SK-MEL-5 (cell line): ENCODE data around the gene CLRN3. TPM values are rescaled to one million over a fixed set of nuclear protein-coding genes. Genes with fewer than 3 reads are reported as not detected.

Source experiments
- DNase-seq: peaks from one replicate; pipeline ENCODE4 v3.0.0-alpha.2; 2016; ENCODE audit warnings: low read depth, low spot score
- in situ Hi-C: cut with HindIII; loops from 2 replicates; pipeline ENCODE4 v1.10.0; 2016; ENCODE audit warnings: low sequenced_read_pairs, high pct_unique_total_duplicates, low pct_unique_long_range_greater_than_20kb
- total RNA-seq: library from RNA; depleted of rRNA; stranded (reverse); fragments of >200 nt; shearing (Covaris generic); gene quantifications from 2 replicates; pipeline ENCODE4 v1.2.3, GENCODE V29; 2014

CLRN3 gene
- total RNA-seq, 1 experiment from 2014 or later = not detected

- in situ Hi-C loops = no loop called here
- no peak for DNase-seq
Measured at GRCh38 chr10:127921075-127921752, 28.5 kb upstream of the CLRN3 start.

GRCh38 chr10:127920306-127921074, 27.7 kb upstream of the CLRN3 start:
- in situ Hi-C loops = no loop called here
- DNase-seq = no peak

GRCh38 chr10:127919418-127920271, 26.9 kb upstream of the CLRN3 start:
- in situ Hi-C loops = no loop called here
- peak; percentile 33 for DNase-seq

GRCh38 chr10:127918572-127918971, 25.8 kb upstream of the CLRN3 start:
- no peak for DNase-seq
- in situ Hi-C loops = no loop called here

GRCh38 chr10:127916826-127917225, 24.1 kb upstream of the CLRN3 start:
- no peak for DNase-seq
- in situ Hi-C loops = no loop called here

- in situ Hi-C loops = no loop called here
- DNase-seq = no peak
Measured at GRCh38 chr10:127915324-127915723, 22.6 kb upstream of the CLRN3 start.

GRCh38 chr10:127913368-127913759, 20.6 kb upstream of the CLRN3 start:
- in situ Hi-C loops = no loop called here

GRCh38 chr10:127912607-127913367, 20.0 kb upstream of the CLRN3 start:
- in situ Hi-C loops = no loop called here
- DNase-seq = no peak

More at GRCh38 chr10:127913368-127913759, 20.6 kb upstream of the CLRN3 start:
- DNase-seq = no peak

GRCh38 chr10:127911867-127912257, 19.1 kb upstream of the CLRN3 start:
- in situ Hi-C loops = no loop called here
- DNase-seq = no peak

GRCh38 chr10:127911218-127911866, 18.6 kb upstream of the CLRN3 start:
- in situ Hi-C loops = no loop called here
- no peak for DNase-seq

- DNase-seq = no peak
- in situ Hi-C loops = no loop called here
Measured at GRCh38 chr10:127910464-127910770, 17.7 kb upstream of the CLRN3 start.

GRCh38 chr10:127909716-127910463, 17.1 kb upstream of the CLRN3 start:
- no peak for DNase-seq
- in situ Hi-C loops = no loop called here

- in situ Hi-C loops = no loop called here
- DNase-seq = no peak
Measured at GRCh38 chr10:127908959-127909267, 16.2 kb upstream of the CLRN3 start.

GRCh38 chr10:127908106-127908958, 15.6 kb upstream of the CLRN3 start:
- in situ Hi-C loops = no loop called here
- DNase-seq = no peak

GRCh38 chr10:127907411-127908105, 14.8 kb upstream of the CLRN3 start:
- in situ Hi-C loops = no loop called here
- no peak for DNase-seq
